HL-60/S4 (cell line): Measurements from ENCODE around the gene AGAP1.

ENCODE experiments used
- in situ Hi-C: fragments of 300-500 bp; cut with MboI; formaldehyde crosslinking; loops from 2 replicates; pipeline ENCODE4 v1.14.3; 2022; ENCODE audit warnings: low sequenced_read_pairs

The AGAP1 gene

GRCh38 chr2:235649418-235649817 lies 155.6 kb downstream of the AGAP1 start:
- in situ Hi-C loops, result no loop called here

DNA sequence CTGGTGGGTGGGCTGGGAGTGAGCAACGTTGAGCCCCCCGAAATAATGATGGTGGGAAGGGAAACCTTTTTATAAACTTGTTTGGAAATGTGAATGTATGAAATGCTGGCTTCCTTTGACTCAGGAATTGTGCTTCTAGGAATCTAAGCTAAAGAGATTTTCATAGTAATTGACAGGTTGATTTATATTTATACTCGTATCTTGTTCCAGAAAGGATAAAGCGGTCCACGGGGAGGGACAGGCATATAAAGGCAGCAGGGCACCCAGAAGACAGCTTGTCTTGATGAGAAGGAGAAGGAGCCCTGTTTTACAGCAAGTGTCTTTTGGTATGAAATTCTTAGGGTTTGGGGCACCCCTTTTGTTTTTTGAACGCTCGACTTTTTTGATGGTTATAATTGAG lies 157.8 kb downstream of the AGAP1 start:
- in situ Hi-C loops, result no loop called here

GRCh38 chr2:235654103-235654813 lies 160.4 kb downstream of the AGAP1 start:
- in situ Hi-C loops, result no loop called here

GRCh38 chr2:235658351-235659174 lies 164.7 kb downstream of the AGAP1 start:
- in situ Hi-C loops, result no loop called here

- in situ Hi-C loops, result no loop called here
Observed at GRCh38 chr2:235659767-235660322, 166.0 kb downstream of the AGAP1 start.

- in situ Hi-C loops, result no loop called here
Observed at GRCh38 chr2:235660484-235661082, 166.7 kb downstream of the AGAP1 start.

DNA sequence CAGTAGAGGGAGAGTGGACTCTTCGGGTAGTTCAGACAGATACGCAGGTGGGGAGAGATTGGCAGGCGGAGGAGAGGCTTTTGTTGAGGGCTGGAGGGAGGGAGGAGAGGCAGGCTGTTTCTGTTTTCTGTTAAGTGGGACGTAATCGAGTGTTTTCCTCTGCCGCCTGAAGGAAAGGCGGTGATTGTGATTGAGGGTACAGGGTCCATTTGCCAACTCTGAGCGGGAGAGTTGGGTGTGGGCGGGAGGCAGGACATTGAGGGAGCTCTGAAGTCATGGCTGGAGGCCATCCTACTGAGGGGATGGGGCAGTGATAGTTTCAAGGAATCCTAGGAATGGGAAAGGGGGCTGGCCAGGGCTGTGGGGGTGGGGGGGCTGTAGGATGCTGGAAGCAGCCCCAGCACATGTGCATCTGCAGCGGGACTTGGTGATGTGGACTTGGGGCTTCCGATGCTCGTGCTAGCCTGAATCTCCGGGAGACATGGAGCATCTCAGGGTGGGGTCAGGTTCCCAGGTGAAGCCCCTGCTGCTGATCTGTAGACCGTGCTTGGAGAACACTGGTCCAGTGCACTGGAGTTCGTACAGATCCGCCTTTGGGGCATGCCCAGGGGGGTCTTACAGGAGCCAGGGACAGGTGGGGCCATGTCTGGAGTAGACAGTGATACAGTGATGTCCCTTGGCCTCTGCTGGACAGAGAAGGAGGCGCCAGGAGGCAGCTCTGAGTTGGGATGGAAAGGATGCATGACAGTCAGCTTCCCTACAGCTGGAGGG lies 167.5 kb downstream of the AGAP1 start:
- in situ Hi-C loops, result no loop called here

DNA sequence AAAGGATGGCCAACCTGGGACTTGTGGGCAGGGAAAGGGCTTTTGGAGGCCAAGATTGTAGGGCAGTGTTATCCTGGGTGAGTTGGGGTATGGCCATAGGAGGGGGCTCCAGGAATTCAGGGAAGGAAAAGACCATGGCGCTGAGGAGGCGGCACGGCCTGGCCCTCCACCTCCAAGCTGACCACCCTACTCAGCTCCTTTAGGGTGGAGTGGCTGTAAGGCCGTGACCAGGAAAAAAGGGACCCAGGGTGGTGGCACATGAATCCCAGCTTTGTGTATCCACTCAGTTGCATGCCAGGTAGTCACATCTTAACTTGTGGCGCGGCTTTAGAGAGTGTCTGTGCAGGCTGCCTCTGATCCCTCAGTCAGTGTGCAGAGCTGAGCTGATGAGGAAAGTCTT lies 168.1 kb downstream of the AGAP1 start:
- in situ Hi-C loops, result no loop called here

- in situ Hi-C loops, result no loop called here
Observed at GRCh38 chr2:235663875-235664274, 170.0 kb downstream of the AGAP1 start.

- in situ Hi-C loops, result no loop called here
Observed at GRCh38 chr2:235665661-235666212, 171.9 kb downstream of the AGAP1 start.

- in situ Hi-C loops, result no loop called here
Observed at GRCh38 chr2:235666213-235666781, 172.5 kb downstream of the AGAP1 start.

GRCh38 chr2:235668782-235669181 lies 174.9 kb downstream of the AGAP1 start:
- in situ Hi-C loops, result no loop called here

DNA sequence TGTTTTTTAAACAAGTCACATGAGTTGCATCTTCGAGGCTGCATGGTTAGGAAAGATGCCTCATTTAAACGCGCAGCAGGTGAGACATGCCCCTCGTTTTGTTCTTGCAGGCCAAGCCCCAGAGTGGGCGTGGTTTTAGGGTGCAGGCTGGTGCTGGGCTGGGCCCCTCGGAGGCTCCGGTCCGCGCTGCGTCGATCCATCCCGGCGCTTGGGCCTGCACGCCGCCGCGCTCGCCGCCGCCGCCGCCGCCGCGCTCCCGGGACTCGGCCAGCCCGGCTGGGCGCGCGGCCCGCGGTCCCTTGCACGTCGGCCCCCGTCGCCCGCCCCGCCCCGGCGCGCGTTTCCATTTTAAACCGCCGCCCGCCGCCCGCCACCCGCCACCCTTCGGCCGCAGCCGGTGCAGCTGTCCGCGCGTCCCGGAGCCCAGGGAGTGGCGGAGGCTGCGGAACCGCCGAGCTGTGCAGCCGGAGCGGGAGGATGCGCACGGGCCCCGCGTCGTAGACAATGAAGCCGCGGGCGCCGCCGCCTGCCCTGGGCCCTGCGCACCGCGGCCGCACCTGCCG lies 175.5 kb downstream of the AGAP1 start:
- in situ Hi-C loops, result no loop called here

DNA sequence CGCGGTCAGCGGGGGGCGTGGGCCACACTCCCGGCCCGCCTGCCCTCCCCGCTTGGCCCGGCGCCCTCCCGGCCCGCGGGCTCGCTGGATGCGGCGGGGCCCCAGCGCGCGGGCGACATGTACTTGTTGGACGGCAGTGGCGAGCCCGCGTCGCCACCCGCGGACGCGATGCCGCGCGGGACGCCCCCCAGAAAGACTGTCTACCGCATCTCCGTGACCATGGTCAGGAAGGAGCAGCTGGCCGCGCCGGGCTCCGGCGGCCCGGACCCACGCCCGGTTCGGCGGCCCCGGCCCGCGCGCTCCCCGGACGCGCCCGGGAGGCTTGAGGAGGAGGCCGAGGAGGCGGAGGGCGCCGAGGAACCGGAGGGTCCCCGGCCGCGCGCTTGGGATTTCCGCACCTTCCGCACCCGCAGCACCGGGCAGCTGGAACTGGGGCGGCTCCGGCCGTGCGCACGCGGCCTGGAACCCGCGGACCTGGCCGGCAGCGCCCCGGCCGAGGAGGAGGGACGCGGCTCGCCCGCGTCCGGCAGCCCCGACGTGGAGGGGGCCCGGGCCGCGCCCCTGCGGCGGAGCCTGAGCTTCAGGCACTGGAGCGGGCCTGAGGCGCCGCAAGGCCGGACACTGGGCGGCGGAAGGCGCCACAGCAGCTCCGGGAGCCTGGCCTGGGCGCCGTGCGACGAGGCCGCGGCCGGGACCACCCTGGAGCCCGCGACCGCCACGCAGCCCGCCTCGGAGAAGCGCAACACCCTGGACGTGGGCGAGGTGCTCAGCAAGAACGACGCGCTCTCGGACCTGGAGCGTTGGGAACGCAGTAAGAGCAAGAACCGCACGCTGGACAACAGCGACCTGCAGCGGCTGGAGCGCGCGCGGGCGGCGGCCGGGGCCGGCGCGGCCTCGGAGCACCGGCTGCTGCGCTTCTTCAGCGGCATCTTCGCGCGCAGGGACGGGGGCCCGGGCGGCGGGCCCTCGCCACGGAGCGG lies 176.4 kb downstream of the AGAP1 start:
- in situ Hi-C loops, result no loop called here

GRCh38 chr2:235670974-235671787 lies 177.3 kb downstream of the AGAP1 start:
- in situ Hi-C loops, result no loop called here

- in situ Hi-C loops, result no loop called here
Observed at GRCh38 chr2:235672720-235673119, 178.9 kb downstream of the AGAP1 start.

DNA sequence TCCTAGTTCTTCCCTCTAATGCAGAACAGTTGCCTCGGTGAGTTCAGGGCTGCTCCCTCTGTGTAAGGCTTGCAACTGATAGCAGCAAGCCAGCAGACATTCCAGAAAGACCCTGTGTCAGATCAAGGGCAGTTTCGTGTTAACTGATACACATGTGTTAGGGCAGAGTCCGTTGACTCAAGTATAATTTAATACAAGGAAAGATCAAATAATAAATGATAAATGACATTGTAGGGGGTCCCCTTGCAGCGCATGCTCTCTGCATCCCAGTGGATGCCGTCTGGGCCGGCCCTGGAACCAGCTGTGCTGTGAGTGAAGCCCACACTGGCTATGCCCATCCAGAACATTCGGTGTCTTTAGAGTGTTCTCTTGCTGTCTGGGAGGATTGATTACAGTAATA lies 180.3 kb downstream of the AGAP1 start:
- in situ Hi-C loops, result no loop called here

- in situ Hi-C loops, result no loop called here
Observed at GRCh38 chr2:235674812-235675211, 181.0 kb downstream of the AGAP1 start.
